Choroid plexus epithelial cell (primary cell): ENCODE data around the gene STEAP4.

Source experiments
- DNase-seq: peaks from one replicate; pipeline ENCODE4 v3.0.0-alpha.2; 2010; ENCODE audit warnings: low read depth
- H3K4me3 ChIP-seq: 2 replicates; pipeline ENCODE4 v1.5.1; 2011; ENCODE audit warnings: low read depth, mild to moderate bottlenecking, control low read depth, low read length, moderate library complexity
- TF ChIP-seq, protein P1 (sequence below): conservative IDR thresholded peaks from 2 replicates; pipeline ENCODE4 v1.5.1; 2011; ENCODE audit warnings: low read depth, mild to moderate bottlenecking, control low read depth, inconsistent platforms, low read length, moderate library complexity

Gene STEAP4

DNA sequence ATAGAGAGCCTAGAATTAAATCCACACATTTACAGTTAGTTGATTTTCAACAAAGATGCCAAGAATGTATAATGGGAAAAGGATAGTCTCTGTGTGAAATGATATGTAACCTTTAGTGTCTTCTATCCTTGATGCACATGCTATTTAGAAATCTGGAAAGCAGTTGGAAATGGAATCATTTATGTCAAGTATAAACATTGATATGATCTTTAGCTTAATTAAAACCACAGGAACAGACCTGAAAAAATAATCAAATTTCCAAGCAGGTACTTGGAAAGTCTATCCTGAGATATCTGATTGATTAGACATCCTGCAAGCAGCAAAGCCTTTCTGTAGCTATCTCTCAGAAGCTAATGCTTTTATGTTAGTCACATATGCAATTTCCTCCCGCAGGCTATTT is 62.4 kb downstream of the STEAP4 start:
- H3K4me3 ChIP-seq = no peak overlapping the region
- TF ChIP-seq, protein P1, sequence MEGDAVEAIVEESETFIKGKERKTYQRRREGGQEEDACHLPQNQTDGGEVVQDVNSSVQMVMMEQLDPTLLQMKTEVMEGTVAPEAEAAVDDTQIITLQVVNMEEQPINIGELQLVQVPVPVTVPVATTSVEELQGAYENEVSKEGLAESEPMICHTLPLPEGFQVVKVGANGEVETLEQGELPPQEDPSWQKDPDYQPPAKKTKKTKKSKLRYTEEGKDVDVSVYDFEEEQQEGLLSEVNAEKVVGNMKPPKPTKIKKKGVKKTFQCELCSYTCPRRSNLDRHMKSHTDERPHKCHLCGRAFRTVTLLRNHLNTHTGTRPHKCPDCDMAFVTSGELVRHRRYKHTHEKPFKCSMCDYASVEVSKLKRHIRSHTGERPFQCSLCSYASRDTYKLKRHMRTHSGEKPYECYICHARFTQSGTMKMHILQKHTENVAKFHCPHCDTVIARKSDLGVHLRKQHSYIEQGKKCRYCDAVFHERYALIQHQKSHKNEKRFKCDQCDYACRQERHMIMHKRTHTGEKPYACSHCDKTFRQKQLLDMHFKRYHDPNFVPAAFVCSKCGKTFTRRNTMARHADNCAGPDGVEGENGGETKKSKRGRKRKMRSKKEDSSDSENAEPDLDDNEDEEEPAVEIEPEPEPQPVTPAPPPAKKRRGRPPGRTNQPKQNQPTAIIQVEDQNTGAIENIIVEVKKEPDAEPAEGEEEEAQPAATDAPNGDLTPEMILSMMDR = no peak
- no peak for DNase-seq

DNA sequence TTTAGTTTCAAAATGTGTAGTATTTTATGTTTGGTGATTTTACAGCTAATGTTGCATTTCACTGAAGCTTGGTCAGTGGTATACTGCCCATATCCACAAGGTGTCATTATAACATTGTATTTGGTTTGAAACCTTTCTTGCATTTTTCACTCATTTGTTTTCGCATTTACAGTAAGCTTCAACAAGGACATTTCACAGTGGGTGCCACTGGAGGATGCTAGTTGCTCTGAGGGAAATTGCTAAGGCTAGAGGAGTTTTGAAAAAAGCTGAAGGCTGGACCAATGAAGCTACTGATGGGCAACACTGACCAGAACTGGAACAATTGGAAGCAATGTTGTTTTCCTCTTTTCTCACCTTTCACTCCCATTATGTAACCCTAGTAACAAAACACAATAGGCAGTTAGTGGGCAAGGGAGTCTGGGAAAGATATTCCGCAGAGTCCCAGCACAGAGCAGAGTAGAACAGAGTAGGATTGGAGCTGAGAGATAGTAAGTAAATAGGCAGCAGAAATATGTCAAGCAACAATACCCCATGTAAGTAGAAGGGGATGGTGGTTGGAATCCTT is 63.3 kb downstream of the STEAP4 start:
- TF ChIP-seq, protein P1 = peak; percentile 72
- no peak overlapping the region for H3K4me3 ChIP-seq
- DNase-seq = peak; percentile 85

DNA sequence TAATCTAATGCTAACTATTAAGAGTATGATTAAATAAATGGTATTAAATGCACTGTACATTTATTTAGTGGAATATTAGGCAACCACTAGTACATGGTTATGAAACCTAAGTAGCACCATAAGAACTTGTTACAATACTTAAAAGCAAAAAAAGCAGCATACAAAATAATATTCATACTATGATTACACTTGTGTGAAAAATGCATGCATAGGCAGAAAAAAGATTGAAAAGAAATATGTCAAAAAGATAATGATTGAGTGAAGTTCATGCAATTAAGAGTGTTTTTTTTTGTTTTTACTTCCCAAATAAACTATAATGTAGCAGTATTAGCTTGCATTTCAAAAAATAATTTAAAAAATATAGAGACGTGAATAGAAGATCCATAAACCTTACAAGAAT is 66.8 kb downstream of the STEAP4 start:
- no peak for DNase-seq

DNA sequence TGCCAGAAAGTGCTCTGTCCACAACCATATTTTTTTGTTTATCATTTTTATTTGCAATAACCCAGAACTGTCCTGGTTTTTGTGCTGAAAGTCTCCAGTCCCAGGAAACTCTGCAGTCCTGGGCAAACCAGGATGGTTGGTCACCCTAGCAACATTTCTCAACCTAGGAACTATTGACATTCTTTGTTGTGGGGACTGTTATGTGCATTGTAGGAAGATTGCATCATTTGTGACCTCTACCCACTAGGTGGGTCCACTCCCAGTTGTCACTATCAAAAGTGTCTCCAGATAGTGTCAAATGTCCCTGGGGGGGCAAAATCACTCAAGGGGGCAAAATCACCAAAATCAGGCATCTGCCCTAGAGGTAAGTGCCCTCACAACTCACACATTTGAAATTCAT is 72.9 kb downstream of the STEAP4 start:
- no peak overlapping the region for H3K4me3 ChIP-seq
- TF ChIP-seq, protein P1 = no peak
- no peak for DNase-seq

More for the DNA sequence above, 66.8 kb downstream of the STEAP4 start:
- no peak overlapping the region for H3K4me3 ChIP-seq
- TF ChIP-seq, protein P1 = no peak

DNA sequence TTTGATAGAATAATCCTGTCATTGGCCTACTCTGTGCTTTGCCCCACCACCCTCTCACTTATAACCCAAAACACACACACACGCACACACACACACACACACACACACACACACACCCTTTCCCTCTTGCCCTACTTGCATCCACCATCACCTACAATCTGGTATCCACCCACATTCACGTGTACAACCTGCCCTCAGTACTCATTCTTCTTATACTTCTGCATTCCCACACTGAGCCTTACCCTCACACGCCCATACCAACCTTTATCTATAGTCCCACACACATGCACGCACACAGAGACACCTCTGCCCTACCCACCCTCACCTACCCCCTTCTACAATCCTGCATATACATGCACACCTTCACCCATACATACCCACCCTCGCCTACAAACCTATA is 76.0 kb downstream of the STEAP4 start:
- no peak overlapping the region for H3K4me3 ChIP-seq
- TF ChIP-seq, protein P1 = no peak
- DNase-seq = no peak

DNA sequence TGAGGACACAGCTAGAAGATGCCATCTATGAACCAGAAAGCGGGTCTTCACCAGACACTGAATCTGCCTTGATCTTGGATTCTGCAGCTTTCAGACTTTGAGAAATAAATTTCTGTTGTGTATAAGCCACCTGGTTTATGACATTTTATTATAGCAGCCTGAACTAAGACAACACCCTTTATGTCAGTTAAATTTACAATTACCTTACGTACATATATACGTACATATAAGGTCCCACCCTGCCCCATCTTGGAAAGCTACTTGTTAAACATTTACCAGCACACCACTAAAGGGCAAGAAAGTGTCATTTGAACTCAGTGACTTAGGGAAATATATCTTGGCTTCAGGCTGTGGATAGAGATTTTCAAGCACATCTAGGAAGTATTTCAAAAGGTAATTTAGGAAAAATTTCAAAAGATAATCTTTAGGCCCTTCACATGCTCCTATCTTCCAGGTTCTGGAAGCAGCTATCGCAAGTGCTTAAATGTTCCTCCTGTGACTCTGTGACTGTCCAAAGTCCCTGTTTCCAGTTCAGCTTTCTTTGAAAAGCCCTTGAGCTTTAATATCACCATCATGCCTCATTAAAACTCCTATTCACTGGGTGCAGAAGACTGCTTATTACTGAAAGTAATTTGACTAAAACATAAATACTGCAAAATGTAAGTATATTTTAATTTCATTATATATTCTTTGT is 77.2 kb downstream of the STEAP4 start:
- TF ChIP-seq, protein P1 = no peak
- H3K4me3 ChIP-seq = no peak overlapping the region
- no peak for DNase-seq
